ENCODE results near the gene MRPL23.

MRPL23 gene

GRCh38 chr11:1921574-1922141, 25.5 kb upstream of the MRPL23 start:
- DNase-seq, result no peak

- DNase-seq, result no peak
These were observed 24.6 kb upstream of the MRPL23 start for GRCh38 chr11:1922481-1923081.

- no peak for DNase-seq
These were observed 23.8 kb upstream of the MRPL23 start for GRCh38 chr11:1923201-1923956.

GRCh38 chr11:1924181-1924580, 23.0 kb upstream of the MRPL23 start:
- no peak for DNase-seq

- DNase-seq, result no peak
These were observed 22.3 kb upstream of the MRPL23 start for GRCh38 chr11:1924646-1925372.

- no peak for DNase-seq
These were observed 21.6 kb upstream of the MRPL23 start for GRCh38 chr11:1925373-1926155.

- no peak for DNase-seq
These were observed 20.7 kb upstream of the MRPL23 start for GRCh38 chr11:1926156-1927025.

- no peak for DNase-seq
These were observed 19.9 kb upstream of the MRPL23 start for GRCh38 chr11:1927026-1927847.

- no peak for DNase-seq
These were observed 19.2 kb upstream of the MRPL23 start for GRCh38 chr11:1927848-1928469.

- DNase-seq, result no peak
These were observed 18.7 kb upstream of the MRPL23 start for GRCh38 chr11:1928470-1928890.

- no peak for DNase-seq
These were observed 18.1 kb upstream of the MRPL23 start for GRCh38 chr11:1928891-1929541.

GRCh38 chr11:1929621-1930461, 17.3 kb upstream of the MRPL23 start:
- DNase-seq, result no peak

GRCh38 chr11:1930462-1930830, 16.7 kb upstream of the MRPL23 start:
- no peak for DNase-seq

- no peak for DNase-seq
These were observed 15.6 kb upstream of the MRPL23 start for GRCh38 chr11:1931341-1932104.

- DNase-seq, result no peak
These were observed 15.0 kb upstream of the MRPL23 start for GRCh38 chr11:1932105-1932480.

GRCh38 chr11:1932681-1933080, 14.5 kb upstream of the MRPL23 start:
- no peak for DNase-seq

- no peak for DNase-seq
These were observed 13.5 kb upstream of the MRPL23 start for GRCh38 chr11:1933416-1934334.

All from NCI-H1105 treated with DMSO at 0.1 percent for 48 hours (cell line).